GM20431 (cell line): ENCODE results near the gene NLRP14.

ENCODE experiments used
- in situ Hi-C: fragments of 300-500 bp; cut with MseI, MboI; formaldehyde crosslinking; loops from one replicate; pipeline ENCODE4 v1.15.0; 2020; ENCODE audit warnings: low sequenced_read_pairs; ENCODE audit not compliant: unreplicated experiment

The NLRP14 gene

DNA sequence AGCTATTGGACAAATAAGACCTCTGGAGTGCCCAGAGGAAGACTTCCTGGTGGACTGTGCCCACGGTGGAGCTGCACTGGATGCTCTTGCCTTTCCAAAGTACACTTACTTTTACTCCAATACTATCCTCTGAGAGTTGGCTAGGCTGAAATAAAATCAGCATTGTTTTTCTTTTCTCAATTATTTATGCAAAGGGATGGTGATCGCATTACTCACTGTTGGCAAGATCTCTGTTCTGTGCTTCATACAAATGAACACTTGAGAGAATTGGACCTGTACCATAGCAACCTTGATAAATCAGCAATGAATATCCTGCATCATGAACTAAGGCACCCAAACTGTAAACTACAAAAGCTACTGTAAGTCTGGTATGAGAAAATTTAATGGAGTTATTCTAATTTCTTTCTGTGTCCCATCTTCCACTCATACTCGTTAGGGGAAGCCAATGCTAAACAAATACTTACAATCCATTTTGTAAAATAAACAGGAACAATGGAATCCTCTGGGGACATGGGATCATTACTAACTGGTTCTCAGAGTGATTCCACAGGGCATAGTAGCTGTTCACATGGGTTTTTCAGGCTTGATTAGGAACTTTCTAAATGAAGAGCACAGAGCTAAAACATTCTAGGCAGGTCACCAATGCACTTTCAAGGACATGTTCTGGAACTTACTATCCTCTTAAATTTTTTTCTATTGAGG lies 26.3 kb downstream of the NLRP14 start:
- in situ Hi-C loops, result no loop called here

DNA sequence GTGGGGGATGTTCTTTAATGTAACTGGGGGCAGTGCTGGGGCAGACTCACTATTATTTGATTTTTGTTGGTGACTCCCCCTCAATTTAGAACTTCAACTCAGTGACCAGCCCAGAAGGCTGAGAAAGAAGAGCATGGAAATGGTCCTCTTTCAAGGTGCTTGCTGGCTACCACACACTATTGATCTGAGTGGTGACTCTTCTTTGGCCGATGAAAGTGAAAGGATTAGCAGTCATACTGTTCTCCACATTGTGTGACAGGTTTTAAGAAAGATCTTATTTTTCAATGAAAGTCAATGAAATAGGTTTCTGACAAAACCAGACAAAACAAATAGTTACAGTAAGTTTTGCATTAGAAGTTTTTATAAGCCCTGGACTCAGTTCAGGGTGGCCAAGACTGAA lies 29.9 kb downstream of the NLRP14 start:
- in situ Hi-C loops, result no loop called here

DNA sequence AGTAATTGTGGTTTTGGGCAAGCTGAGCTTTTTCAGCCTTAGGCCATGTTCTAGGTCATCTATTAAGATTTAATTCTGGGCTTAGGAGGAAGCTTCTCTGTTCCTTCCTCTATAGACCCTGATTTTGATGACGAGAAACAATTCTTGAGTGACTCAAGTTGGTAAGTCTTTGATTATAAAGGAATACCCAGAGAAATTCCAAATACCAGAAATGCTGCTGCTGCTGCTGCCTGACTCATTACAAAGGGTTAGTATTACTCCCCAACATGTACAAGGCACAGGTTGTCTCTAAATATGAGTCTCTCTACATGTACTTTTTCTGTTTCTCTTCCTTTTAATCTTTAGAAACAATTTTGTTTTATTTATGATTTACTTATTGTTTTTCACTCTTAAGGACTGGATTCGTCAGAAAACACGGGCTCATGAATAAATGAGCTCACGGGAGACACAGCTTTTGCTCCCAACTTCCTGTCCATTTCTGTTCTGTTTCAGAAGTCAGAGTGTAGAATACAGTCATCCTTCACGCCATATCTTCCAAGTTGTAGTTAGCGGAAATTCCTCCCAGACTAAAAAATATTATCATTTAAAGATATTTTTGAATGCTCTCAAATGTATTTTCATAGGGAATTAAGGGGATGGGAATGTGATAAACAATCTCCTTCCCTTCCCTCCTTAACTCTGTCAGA lies 36.7 kb downstream of the NLRP14 start:
- in situ Hi-C loops, result no loop called here

DNA sequence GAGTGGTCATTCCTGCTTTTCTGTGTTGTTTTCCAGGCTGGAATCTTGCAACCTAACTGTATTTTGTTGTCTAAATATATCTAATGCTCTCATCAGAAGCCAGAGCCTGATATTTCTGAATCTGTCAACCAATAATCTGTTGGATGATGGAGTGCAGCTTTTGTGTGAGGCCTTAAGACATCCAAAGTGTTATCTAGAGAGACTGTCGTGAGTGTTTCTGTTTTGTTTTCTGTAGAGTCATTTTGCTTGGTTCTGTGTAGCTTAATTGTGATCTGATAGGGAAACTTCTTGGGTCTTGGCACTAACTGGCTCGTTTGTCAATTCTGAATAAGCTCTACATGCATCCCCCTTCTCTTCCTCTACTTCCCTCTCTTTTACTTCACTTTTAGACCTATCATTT lies 37.4 kb downstream of the NLRP14 start:
- in situ Hi-C loops, result no loop called here

DNA sequence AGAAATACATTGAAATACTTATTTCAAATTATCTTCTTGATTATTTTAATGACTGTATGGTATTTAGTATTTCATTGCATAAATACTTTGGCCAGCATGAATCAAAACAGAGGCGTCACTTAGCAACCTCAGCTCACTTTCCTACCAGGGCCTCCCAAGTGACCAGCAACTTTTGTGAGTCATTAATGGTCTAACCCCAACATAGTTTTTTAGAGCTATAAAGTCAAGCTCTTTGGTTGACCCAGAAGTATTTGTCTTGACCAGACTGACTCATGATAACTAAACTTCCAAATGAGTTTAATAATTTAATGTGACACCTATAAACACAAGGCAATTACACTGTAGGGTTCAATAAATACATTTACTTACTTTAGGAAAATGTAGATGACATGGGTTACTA lies 40.6 kb downstream of the NLRP14 start:
- in situ Hi-C loops, result no loop called here

DNA sequence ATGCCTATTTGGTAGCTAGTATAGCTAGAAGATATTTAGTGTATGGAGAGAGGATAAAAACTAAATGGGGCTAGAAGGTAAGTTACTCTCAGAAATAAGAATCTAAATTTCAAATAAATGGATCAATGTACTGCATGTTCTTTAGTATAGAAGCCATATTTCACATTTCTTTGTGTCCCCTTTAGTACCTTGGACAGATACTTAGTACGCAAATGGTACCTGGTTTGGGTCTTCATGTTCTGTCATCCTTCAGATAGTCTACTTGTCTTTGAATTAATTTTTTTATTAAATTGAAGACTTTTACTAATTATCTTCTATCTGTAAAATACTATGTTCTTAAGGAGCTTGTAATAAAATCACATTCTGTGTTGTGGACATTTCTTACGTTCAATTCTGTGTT lies 42.3 kb downstream of the NLRP14 start:
- in situ Hi-C loops, result no loop called here

DNA sequence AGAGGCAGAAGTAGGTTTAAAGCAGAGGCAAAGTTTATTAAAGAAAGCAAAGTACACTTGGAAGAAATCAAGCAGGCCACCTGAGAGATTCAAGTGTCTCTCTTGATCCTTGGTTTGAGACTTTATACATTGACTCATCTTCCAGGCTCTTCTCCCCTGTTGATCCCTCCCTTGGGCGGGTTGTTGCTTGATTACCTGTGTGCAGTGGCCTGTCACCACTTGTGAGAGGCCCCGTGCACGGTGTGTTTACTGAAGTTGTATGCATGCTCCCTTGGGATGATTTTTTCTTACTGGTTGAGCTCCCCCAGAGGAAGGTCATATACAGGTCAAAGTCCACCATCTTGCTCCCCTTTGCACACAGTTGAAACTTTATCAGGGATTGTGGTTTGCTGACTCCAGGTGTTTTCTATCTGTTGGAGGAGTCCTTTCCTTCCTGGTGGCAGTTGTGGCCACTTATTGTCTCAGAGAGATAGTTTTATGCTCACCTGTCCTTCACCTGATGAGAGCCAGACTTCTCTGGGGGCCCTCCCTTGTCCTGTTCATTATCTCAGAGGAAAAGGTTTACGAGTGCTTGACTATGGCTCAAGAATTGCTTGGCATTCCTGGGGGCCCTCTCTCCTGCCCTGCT lies 52.2 kb downstream of the NLRP14 start:
- in situ Hi-C loops, result no loop called here

DNA sequence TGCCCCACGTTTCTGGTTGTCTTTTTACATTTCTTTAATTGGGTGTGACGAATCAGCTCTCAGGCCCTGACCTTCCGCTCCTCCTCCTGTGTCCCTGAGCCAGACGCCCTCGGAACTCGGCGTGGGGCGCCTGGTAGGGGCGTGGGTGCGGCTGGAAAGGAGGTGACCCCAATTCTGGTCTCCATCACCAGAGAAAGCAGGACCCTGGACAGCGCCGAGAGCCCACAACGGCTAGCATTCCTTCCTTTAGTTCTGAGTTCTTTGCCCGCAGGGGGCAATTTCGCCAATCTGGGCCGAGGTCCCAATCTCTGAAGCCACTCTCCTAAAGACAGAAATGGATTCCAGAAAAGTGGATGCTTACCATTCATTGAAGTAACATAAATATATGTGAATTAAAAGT lies 56.8 kb downstream of the NLRP14 start:
- in situ Hi-C loops, result no loop called here

DNA sequence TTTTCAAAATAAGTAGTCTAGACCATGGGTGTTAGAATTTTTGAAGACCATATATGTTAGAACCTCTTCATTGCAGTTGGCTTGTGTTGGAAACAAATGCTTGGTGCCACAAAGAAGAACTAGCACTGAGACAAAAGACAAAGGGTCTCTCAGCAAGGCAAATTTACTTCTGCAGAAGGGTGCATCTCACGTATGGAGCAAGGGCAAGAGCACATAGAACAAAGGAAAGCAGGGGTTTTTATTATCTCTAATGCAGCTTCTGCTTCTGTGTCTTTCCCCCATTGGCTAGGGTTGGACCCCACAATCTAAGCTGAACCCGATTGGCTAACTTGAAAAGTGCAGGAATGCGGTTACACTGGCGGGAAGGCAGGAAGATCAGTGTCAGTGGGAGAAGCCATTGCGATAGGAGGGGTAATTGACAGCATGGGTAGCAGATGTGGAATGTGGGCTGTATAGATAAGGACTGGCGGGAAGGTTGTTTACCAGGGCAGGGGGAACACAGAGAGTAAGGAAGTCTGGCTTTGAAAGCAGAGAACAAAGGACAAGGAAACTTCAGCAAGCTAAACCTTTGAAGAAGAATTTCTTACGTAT lies 59.4 kb downstream of the NLRP14 start:
- in situ Hi-C loops, result no loop called here

DNA sequence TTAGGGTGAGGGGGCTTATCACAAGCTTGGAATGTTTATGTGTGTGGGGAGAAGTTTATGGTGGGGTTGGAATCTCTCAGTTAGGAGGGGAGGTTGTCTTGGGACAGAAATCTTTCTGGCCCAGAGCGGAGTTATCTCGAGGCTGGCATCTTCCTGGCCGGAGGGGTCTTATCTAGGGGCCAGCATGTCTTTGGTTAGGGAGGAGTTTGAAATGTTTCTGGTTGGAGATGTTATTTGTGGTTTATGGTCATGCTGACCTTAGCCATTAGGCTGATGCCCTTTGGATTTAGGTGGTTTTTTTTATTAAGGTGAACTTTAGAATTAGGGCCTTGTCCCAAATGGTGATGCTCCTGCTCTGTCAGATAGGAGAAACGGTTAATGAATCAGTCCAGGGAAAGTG lies 60.6 kb downstream of the NLRP14 start:
- in situ Hi-C loops, result no loop called here

DNA sequence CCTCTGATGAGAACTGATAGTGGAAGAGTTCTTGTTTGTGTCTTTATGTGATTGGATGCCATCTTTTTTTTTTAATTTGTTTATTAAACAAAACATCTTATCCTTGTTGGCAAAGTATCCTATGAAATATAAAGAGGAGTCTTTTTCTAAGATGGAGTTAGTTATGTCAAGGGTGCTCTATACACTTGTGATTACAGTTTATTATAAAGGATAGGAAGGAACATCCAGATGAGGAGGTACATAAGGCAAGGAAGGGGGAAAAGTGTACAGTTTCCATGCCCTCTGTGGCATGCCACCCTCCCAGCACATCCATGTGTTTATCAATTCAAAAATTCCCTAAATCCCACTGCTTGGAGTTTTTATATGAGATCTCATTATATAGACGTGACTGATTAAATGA lies 61.2 kb downstream of the NLRP14 start:
- in situ Hi-C loops, result no loop called here

DNA sequence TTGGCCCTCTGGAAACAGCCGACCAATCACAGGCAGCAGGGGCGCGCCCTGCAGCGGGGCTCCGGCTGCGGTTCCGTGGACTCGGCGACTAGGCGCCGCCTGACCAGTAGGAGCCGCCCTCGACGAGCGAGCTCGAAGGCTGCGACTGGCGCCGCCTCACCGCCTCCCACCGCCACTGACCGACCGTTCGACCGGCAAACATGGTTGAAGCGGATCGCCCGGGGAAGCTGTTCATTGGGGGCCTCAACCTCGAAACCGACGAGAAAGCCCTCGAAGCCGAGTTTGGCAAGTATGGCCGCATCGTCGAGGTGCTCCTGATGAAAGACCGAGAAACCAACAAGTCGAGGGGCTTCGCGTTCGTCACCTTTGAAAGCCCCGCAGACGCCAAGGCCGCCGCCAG lies 68.6 kb downstream of the NLRP14 start, which contains the start of gene RBMXL2:
RBMXL2 (plus strand) TSS at position 78 of the 400 bp plus-strand sequence; CDS start at position 201, 123 bp downstream.
- in situ Hi-C loops, result no loop called here

DNA sequence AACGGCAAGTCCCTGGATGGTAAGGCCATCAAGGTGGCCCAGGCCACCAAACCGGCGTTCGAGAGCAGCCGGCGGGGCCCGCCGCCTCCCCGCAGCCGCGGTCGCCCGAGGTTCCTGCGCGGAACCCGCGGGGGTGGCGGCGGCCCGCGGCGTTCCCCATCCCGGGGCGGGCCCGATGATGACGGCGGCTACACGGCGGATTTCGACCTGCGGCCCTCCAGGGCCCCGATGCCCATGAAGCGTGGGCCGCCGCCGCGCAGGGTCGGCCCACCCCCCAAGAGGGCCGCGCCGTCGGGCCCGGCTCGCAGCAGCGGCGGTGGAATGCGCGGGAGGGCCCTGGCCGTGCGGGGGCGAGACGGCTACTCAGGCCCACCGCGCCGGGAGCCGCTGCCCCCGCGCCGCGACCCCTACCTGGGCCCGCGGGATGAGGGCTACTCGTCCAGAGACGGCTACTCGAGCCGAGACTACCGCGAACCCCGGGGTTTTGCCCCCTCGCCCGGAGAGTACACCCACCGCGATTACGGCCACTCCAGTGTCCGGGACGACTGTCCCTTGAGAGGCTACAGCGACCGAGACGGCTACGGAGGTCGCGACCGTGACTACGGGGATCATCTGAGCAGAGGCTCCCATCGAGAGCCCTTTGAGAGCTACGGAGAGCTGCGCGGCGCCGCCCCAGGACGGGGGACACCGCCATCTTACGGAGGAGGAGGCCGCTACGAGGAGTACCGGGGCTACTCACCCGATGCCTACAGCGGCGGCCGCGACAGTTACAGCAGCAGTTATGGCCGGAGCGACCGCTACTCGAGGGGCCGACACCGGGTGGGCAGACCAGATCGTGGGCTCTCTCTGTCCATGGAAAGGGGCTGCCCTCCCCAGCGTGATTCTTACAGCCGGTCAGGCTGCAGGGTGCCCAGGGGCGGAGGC lies 69.3 kb downstream of the NLRP14 start:
- in situ Hi-C loops, result loop anchor here (10.0 kb wide), 1 partner anchor 605 kb away; no protein-coding TSS in a partner anchor

DNA sequence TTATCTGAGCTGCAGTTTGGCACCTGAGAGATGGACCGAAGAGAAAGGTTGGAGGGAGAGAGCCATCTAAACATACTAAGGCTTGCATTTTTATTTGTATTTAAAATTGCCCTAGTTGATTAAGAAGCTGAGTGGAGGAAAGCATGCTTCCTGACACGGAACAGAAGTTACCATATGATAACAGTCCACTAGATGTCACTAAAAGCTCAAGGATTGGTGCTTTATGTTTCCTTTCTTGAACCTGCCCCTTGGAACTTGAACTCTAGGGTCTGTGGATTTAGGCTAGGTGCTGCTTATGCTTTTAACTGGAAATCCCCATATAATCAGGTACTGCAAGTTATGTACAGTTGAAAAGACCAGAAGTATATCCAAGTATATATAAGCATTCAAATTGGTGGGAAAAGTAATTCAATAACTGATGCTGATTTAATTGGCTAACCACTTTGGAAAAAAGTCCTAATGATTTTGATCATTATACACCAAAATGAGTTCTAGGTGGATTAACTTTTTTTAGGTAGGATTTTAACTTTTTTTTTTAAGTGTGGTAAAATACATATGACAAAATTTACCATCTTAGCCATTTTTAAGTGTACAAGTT lies 78.1 kb downstream of the NLRP14 start:
- in situ Hi-C loops, result loop anchor here (10.0 kb wide), 1 partner anchor 596 kb away; no protein-coding TSS in a partner anchor

DNA sequence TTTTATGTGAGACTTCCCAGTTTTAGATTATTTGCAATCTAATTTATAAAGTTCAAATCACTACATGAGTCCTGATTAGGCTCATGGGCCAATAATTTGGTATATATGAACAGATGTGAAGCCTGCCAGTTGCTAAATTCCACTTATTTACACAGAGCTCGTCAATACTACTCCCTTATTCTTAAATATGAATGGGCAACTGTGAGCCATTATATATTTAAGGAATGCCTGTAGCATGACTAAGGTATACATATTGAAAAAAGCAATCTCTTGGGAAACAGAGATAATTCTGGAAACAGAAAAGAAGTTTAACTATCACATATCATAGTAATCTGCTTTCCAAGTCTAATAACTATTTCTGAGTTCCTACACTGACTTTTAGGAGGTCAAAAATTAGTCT lies 95.5 kb downstream of the NLRP14 start:
- in situ Hi-C loops, result no loop called here

DNA sequence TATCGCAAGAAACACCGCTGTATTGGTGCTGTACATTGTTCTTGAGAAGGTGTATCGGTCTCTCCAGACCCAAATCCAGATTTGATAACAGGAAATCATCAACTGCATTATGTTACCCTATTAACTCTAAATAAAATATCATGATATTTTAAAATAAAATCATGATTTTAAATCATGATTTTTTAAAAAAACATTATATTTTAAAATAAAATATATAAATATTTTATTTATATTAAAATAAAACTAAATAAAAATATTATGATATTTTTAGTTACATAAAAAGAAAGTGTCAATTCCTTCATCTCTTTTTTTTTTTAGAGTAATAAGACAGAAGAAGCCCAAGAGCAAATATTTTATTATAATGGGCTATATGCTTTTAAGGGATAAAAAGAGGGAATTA lies 96.1 kb downstream of the NLRP14 start:
- in situ Hi-C loops, result no loop called here
